UCSD-AML1 (cell line): ENCODE results near the gene POLR2J.
"Not testable (repeated sequence)": the region's sequence is repeated elsewhere in the genome, so short reads cannot be mapped to it uniquely, and the experiment has no call there.

Experiments used
- DNase-seq: peaks from one replicate; lab custom pipeline; 2025; ENCODE audit not compliant: unreplicated experiment; lab: John Stamatoyannopoulos, UW

Gene POLR2J

DNA sequence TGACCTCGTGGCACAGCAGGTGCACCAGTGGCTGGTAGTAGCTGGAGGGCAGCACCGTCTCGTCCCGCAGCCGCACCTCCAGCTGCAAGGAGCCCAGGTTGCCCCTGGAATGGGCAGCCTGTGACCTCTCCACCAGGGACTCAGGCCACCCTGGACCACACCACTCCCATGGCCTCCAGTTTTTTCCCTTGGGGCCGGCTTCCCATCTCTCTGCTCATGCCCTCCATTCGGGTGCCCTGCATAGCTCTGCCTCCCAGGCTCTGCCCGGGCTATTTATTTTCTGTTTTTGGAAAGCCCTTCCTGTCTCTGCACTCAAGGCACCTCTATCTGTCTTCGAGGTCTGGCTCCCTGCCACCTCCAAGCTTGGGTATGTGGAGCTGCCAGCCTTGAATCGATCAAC lies 18.1 kb upstream of the POLR2J start:
- DNase-seq, result not testable (repeated sequence)

DNA sequence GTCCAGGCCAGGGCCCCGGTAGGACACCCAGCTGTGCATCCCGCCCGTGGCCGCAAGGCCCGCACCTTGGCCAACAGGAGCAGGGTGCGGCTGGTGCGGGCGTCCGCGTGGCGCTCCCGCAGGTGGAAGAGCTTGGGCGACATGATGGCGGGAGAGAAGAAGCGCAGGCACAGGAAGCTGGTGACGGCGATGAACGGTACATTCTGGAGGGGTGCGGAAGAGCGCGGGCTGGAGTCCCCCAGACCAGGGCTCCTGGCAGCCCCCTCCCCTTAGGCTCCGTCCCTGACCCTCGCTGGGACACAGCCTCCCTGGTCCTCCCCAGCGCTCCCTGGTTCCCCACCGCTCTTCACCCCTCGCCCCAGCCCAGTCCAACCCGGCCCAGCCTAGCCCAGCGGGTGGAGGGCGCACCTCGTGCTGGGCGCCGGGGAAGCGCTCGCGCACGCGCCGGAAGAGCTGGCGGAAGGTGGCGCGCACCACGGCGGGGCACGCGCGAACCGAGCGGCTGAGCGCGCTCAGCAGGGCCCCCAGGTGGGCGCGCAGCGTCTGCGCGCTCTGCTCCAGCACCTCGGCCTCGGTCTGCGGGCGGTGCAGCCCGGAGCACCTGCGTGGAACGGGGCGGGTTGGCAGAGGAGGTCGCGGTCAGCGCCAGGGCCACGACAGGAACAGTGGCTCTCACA lies 15.9 kb upstream of the POLR2J start:
- DNase-seq, result not testable (repeated sequence)

DNA sequence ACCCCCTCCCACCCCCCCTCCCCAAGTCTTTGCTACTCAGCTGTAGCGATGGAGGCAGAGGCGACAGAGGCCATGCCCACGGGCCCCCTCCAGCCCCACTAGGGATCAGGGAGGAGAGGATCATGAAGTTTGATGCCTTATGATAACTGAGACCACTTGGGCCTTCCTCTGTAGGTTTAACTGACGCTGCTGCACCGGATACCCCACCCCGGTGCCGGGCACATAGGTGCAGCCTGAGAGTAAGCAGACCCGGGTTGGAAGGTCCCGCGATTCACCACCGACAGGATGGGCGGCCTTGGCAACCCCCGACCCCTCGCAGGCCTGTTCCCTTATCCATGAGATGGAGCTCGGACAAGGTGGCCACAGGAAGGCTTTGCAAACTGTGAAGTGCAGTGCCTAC lies 15.3 kb upstream of the POLR2J start:
- not testable (repeated sequence) for DNase-seq

DNA sequence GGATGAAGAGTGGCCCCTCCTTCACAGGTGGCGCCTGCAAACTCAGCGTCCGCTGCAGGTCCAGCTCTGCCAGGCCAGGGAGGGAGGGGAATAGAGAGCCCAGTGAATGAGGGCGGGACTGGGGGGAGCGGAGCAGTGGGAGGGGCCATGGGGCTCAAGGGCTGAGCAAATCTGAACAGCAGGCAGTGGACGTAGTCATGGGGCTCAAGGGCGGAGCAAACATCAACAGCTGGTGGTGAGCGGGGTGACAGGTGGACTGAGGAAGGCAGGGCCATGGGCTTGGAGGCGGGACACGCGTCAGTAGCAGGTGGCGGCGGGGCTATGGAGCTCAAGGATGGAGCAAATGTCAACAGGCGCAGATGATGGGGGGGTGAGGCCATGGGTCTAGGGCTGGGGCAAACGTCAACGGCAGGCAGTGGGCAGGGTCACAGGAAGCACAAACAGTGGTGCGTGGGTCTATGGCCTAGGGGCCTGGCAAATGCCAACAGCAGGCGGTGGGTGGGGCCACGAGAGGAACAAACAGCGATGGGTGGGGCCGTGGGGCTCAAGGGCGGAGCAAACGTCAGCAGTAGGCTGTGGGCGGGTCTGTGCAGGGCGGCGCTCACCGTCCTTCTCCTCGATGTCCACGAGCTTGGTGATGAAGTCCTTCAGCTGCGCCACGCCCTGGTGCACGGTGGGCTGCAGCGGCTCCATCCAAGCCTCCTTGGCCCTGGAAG lies 14.7 kb upstream of the POLR2J start:
- not testable (repeated sequence) for DNase-seq

DNA sequence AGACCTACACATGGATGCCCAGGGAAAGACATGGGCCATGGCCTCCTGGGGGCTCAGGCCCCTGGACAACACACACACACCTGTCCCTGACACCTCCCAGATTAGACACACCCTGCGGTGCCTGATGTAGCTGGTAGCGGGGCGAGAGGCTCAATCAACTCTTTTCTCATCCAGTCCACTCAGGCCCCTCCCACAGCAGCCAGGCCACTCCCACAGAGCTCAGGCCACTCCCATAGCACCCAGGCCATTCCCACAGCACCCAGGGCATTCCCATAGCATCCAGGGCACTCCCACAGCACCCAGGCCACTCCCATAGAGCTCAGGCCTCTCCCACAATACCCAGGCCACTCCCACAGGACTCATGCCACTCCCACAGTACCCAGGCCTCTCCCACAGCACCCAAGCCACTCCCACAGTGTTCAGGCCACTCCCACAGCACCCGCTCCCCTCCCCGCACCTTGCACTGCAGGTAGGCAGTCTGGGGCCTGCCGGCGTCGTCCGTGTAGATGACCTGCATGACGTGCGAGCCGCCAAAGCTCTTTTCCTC lies 11.9 kb upstream of the POLR2J start:
- not testable (repeated sequence) for DNase-seq

DNA sequence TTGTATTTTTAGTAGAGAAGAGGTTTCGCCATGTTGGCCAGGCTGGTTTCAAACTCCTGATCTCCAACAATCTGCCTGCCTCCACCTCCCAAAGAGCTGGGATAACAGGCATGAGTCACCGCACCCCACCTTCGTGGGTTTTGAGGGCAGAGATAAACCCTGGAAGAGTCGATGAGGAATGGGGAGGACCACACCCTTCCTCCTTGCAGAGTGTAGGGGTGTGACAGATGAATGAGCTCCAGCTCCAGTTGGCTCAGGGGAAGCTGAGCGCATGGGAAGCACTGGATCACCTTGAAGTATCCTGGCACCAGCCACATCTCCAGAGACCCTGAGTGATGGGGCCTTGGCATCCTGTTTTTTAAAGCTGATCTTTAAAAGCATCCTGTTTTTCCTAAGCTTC lies 5.6 kb upstream of the POLR2J start:
- not testable (repeated sequence) for DNase-seq

DNA sequence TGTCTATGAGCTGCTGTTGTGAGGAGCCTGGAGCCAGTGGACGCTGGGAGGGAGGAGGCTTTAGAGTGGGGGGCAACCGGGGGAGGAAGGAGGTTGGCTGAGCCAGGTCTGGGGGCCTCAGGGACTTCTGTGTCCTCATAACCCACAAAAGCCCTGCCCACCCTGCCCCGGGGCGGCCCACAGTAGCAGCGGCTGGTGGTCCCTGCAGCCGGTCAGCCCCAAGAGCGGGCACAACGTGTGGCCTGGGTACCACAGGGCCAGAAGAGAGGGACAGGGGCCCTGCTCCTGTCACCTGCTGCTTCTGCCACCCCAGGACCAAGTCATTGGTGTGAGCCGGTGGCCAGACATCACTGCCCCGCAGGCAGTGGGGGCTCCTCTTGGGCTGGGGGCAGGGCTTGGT lies 3.2 kb upstream of the POLR2J start:
- DNase-seq, result not testable (repeated sequence)

DNA sequence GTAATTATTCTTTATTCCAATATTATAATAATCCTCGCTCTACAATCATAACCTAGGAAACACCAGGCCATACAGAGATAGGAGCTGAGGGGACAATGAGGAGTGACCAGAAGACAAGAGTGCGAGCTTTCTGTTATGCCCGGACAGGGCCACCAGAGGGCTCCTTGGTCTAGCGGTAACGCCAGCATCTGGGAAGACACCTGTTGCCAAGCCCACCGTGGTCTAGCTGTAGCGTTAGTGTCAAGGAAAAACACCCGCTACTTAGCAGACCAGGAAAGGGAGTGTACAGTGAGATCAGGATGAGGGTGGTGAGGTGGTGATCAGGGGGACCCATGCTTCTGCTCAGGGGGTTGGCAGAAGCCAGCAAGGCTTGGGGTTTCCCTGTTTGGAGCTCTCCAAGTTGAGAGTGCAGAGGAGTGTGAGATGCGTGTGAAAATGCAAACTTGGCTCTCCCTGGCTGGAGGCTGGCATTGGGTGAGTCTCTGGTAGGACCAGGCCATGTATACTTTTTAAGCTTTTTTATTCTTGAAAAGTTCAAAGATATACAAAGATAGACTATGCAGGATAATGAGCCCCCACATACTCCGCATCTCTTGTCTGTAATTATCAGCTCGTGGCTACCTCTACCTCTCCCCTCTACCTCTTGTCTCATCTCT lies 1.4 kb upstream of the POLR2J start:
- not testable (repeated sequence) for DNase-seq

DNA sequence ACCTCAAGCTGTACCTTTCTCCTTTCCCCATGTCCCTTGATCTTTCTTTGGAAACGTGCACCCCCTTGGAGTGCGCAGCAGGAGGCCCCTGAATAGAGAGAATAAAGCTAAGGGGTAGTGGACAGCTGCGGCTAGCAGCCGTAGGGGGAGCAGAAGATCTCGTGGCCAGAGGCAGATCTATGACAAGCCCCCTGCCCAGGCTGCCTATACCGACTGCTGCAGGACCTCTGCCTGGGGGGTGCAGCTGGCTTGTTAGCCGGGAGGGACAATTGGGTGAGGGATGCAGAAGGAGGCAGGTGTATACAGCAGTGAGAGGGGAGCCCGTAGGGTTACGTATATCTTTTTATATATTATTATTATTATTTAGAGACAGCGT lies 475 bp upstream of the POLR2J start:
- not testable (repeated sequence) for DNase-seq

DNA sequence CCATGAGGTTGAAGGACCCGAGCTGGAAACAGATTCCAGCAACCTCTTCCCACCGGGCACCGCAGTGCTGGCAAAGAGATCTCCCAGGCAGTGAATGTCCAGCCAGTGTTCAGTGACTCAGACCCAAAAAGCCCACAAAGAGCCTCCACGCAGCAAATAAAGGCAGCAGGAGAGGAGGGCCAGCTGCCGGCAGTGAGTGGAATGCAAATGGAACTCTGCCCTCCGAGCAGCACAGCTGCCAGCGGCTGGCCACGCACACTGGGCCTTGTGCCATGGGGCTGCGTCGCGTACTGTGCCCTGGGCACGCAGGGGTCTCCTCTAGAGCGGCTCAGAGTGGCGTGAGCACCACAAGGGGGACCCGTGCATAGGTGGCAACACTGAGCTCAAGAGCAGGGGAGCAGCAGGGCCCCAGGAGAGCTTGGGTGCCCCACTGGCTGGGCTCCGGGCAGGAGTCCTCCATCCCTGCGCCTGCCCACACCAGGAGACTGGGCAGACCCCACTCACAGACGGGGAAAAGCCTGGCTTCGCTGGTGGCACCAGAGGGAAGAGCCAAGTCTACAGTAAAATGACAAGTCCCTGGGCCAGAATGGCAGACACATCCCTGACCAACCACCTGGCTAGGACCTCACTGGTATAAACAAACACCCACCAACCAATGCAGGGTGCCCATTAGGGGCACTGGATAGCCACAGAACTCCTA lies 3.8 kb downstream of the POLR2J start:
- not testable (repeated sequence) for DNase-seq

DNA sequence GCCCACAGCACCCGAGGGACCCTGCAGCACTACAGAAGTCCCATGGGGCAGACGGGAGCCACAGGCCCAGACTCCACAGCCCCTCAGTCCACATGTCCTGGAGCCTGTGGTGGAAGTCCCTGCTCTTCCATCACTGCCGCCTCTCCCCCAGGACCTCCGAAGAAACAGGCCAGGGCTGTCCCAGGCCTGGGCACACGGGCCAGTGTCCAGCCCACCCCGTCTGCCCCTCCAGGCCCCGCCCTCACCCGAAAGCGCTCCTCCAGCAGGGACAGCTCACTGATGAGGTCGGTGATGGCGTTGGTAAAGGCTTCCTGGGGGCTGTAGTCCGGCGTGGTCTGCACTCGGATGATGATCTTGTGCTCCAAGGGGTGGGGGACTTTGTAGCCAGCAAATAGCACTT lies 4.6 kb downstream of the POLR2J start:
- DNase-seq, result not testable (repeated sequence)

DNA sequence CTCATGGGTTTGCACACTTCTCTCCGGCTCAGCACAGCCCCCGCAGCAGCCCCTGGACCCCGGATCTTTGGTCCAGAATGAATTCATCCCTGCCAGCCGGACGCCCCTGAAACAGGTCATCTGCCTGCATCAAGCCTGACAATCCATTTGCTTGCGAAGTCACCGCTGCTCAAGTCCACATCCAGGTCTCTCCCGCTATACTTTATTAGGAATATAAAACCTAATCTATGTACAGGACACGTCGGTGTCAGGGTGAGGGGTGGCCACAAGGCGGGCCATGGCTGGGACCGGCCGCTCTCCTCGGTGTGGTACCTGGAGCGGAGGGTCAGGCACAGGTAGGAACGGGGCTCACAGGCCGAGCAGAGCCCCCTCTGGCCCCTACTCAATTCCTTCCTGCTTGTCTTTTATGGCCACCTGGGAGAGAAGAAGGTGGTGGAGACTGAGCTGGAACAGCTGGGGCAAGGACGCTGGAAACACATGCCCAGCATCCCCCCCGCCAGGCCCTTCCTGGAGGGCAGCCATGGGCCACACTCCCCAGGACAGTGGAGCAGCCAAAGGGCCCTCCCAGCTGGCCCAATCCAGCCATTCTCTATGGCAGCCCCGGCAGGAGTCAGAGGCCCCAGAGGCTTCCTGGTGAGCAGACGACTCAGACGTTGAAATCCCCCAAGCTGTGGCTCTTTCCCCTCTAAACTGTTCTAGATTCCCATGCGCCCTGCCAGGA lies 5.3 kb downstream of the POLR2J start:
- no peak for DNase-seq

DNA sequence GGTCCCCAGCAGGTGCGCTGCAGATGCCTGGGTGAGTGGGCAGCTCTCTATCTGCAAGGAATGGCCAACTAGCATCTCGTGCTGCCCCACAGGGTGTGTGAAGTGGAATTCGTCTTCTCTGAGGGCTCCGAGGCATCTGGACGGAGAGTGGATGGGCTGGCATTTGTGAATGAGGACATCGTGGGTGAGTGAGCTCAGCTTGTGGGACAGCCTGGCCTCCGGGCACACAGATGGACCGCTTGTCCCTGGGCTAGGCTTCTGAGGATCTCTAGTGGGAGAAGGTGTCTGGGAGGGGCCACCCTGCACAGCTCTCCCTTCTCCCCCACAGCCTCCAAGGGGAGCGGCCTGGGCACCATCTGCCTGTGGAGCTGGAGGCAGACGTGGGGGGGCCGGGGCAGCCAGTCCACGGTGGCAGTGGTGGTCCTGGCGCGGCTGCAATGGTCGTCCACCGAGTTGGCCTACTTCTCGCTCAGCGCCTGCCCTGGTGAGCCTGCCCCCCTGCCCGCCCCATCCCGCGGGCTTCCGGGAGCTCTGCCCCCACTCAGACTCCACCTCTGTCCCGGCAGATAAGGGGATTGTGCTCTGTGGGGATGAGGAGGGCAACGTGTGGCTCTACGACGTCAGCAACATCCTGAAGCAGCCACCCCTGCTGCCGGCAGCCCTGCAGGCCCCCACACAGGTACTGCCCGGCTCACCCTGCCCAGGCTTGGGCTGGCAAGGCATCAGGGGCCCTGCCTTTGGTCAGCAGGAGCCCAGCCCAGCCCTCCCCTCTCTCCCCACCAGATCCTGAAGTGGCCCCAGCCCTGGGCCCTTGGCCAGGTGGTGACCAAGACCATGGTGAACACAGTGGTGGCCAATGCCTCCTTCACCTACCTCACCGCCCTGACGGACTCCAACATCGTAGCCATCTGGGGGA lies 6.3 kb downstream of the POLR2J start:
- DNase-seq, result no peak

DNA sequence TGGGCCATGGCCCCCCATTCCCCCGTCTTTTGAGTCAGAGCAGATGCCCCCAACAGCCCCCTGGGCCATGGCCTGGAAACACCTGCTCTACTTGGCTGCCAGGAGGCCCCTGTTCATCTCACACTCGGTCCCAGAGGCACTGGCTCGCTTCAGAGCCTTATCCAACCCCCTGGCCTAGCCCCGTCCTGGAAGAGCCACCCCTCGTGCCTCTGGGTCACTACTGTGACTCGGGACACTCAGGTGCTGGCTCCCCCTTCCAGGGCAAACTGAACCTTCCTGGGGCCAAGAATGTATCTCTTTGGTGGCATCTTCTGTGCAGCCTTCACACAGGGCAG lies 7.0 kb downstream of the POLR2J start:
- DNase-seq, result no peak

DNA sequence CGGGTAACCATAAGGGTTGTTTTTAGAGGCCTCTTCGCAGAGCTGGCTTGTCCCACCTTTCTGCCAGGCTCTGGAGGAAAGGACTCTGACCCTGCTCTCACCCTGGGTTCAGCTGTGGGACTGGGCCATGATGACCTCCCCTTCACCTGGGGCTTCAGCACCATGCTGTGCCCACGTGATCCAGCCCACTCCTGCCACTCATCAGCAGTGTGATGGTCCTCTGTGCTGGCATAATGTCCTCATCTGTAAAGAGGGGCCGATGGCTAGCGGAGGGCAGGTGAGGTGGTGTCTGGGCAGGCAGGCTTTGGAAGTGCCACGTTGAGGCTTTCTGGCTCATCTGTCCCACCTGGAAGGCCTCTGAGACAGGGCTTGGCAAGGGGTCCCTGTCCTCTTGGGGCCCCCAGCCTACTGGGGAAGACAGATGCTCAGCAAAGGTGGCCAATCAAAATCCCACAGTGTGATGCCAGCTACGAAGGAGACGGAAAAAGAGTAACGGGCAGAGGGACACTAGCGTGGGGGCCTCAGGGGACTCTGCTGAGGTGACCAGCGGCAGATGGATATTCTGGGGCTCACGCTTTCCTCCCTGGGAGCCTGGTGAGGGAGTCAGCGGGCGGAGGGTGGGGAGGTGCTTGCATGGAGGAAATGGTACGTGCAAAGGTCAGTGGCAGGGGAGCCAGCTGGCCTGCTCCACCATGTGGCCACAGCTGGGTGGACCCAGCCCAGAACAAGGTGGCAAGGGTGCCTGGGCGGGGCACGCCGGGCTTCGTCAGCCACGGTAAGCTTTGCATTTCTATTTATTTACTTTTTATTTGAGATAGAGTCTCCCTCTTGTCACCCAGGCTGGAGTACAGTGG lies 8.5 kb downstream of the POLR2J start:
- DNase-seq, result no peak

DNA sequence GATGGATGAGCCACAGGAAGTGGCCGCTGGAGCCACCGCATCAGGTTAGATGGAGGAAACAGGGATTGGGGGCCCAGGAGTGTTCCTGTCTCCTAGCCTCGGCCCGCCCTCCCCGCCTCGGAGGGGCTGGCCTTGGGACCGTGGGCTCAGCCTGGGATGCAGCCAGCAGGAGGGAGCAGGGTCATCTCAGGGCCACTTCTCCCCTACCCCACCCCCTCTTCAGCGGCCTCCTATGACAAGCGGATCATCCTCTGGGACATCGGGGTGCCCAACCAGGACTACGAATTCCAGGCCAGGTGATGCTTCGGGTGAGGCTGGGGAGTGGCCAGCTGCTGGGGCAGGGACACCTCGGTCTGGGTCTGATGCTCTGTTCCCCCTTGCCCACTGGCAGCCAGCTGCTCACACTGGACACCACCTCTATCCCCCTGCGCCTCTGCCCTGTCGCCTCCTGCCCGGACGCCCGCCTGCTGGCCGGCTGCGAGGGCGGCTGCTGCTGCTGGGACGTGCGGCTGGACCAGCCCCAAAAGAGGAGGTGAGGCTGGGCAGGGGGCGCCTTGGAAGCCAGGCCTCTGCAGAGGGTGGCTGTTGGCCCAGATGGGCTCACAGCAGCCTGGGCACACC lies 9.3 kb downstream of the POLR2J start:
- no peak for DNase-seq

DNA sequence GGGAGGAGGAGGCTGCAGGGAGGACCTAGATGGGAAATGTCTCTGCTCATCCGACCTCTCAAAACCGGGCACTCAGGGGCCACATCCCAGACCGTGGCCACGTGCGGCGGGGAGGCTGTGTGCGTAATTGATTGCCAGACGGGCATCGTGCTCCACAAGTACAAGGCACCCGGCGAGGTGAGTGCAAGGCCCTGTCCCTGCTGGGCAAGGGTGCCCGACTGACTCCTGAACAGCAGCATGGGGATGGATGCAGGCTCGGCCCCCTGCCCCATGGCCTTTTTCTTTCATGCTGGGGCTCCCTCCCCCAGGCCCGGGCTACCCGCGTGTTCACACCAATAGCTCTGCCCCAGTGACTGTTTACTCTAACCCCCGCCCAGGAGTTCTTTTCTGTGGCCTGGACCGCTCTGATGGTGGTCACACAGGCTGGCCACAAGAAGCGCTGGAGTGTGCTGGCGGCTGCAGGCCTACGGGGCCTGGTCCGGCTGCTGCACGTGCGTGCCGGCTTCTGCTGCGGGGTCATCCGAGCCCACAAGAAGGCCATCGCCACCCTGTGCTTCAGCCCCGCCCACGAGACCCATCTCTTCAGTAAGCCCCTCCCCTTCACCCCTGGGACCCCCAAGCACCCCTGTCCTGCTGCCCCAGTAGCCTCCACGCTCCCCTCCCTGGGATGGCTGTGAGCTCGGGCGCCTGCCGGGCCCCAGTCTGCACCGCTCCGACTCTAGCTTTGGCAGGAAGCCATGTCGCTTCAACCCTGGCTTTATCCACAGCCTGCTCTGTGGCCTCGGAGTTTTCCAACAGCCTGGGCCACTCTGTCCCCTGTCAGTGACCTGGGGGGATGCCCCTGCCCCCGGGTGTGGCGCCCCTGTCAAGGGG lies 10.0 kb downstream of the POLR2J start:
- DNase-seq, result no peak
